ENCODE measurements around the gene PLA2G4E.

Gene PLA2G4E

DNA sequence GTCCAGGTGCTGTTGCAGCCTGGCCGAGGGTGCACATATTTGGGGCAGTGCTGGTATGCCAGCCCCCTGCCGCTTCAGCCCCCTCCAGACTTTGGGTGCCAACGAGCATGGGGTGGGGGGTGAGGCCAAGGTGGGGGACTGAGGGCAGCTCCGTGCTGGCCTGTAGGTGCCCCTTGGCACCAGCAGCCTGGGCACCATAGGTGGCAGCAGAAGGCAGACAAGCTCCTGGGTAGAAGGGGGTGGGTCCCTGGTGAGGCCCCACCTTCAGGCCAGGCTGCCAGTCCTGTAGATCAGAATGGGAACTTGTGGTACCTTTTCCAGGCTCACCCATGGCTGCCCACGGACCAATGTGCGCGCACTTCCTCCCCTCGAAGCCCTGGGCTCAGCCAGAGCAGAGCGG lies 16.1 kb upstream of the PLA2G4E start:
- TF ChIP-seq, protein P1, sequence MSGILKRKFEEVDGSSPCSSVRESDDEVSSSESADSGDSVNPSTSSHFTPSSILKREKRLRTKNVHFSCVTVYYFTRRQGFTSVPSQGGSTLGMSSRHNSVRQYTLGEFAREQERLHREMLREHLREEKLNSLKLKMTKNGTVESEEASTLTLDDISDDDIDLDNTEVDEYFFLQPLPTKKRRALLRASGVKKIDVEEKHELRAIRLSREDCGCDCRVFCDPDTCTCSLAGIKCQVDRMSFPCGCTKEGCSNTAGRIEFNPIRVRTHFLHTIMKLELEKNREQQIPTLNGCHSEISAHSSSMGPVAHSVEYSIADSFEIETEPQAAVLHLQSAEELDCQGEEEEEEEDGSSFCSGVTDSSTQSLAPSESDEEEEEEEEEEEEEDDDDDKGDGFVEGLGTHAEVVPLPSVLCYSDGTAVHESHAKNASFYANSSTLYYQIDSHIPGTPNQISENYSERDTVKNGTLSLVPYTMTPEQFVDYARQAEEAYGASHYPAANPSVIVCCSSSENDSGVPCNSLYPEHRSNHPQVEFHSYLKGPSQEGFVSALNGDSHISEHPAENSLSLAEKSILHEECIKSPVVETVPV (CRISPR knock-in tag; IDR thresholded peaks at IDR 0.05), result no peak
- TF ChIP-seq OSR1 (CRISPR knock-in tag; IDR thresholded peaks at IDR 0.05) (no peak), ZFP3 (CRISPR knock-in tag; IDR thresholded peaks at IDR 0.05) (no peak), ARNTL (CRISPR knock-in tag; IDR thresholded peaks at IDR 0.05; ENCODE audit: borderline replicate concordance, low read depth) (no peak), ISL1 (CRISPR knock-in tag; IDR thresholded peaks at IDR 0.05) (no peak), ZFP30 (CRISPR knock-in tag; IDR thresholded peaks at IDR 0.05) (no peak), RARB (CRISPR knock-in tag; IDR thresholded peaks at IDR 0.05) (no peak), ZNF70 (CRISPR knock-in tag; IDR thresholded peaks at IDR 0.05) (no peak), GLIS3 (CRISPR knock-in tag; IDR thresholded peaks at IDR 0.05) (no peak), ZNF8 (CRISPR knock-in tag; IDR thresholded peaks at IDR 0.05) (no peak), TOX (CRISPR knock-in tag; IDR thresholded peaks at IDR 0.05; ENCODE audit: borderline replicate concordance) (no peak)
- TF ChIP-seq, protein P2, sequence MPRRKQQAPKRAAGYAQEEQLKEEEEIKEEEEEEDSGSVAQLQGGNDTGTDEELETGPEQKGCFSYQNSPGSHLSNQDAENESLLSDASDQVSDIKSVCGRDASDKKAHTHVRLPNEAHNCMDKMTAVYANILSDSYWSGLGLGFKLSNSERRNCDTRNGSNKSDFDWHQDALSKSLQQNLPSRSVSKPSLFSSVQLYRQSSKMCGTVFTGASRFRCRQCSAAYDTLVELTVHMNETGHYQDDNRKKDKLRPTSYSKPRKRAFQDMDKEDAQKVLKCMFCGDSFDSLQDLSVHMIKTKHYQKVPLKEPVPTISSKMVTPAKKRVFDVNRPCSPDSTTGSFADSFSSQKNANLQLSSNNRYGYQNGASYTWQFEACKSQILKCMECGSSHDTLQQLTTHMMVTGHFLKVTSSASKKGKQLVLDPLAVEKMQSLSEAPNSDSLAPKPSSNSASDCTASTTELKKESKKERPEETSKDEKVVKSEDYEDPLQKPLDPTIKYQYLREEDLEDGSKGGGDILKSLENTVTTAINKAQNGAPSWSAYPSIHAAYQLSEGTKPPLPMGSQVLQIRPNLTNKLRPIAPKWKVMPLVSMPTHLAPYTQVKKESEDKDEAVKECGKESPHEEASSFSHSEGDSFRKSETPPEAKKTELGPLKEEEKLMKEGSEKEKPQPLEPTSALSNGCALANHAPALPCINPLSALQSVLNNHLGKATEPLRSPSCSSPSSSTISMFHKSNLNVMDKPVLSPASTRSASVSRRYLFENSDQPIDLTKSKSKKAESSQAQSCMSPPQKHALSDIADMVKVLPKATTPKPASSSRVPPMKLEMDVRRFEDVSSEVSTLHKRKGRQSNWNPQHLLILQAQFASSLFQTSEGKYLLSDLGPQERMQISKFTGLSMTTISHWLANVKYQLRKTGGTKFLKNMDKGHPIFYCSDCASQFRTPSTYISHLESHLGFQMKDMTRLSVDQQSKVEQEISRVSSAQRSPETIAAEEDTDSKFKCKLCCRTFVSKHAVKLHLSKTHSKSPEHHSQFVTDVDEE (CRISPR knock-in tag; IDR thresholded peaks at IDR 0.05), result no peak
- TF ChIP-seq, protein P3, sequence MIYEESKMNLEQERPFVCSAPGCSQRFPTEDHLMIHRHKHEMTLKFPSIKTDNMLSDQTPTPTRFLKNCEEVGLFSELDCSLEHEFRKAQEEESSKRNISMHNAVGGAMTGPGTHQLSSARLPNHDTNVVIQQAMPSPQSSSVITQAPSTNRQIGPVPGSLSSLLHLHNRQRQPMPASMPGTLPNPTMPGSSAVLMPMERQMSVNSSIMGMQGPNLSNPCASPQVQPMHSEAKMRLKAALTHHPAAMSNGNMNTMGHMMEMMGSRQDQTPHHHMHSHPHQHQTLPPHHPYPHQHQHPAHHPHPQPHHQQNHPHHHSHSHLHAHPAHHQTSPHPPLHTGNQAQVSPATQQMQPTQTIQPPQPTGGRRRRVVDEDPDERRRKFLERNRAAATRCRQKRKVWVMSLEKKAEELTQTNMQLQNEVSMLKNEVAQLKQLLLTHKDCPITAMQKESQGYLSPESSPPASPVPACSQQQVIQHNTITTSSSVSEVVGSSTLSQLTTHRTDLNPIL (CRISPR knock-in tag; IDR thresholded peaks at IDR 0.05; ENCODE audit: low read depth), result no peak
- ATAC-seq, result no peak

DNA sequence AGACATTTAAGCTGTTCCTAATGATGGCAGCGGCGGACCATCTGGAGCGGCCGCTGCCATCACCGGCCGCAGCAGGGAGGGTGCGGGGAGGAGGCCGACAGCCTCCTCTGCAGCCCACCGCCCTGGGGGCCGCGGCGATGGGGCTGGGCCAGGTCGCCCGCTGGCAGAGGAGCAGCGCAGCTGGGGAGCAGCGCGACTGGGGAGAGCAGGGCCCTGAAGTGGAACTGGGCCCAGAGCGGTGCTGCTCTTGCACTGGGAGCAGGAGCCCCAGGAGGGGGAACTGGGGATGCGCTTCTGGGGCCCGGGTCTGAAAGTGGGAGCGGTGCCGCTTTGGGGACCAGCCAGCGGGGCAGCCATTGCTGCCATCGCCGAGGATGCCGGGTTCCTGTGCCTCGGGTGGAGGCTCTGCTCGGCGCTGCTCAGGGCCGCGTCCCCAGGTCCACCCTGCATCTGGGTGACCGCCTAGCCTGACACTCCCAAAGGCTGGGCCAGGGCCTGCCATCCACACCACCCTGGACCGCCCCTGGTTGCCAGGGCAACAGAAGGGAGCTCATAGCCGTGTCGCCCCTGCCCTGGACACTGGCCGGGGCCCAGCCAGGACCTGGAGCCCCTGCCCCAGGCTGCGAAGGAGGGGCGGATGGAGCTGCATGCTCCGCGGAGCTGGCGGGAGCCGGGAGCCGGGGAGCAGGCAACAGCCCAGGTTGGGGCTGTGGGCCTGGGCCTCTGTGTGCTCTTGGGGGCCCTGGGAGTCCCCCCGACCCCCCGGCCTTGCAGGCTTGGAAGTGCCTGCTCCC lies 15.5 kb upstream of the PLA2G4E start:
- TF ChIP-seq ZNF8 (CRISPR knock-in tag; IDR thresholded peaks at IDR 0.05), result no peak
- TF ChIP-seq CSDC2 (CRISPR knock-in tag; IDR thresholded peaks at IDR 0.05), result no peak
- TF ChIP-seq BACH2 (CRISPR knock-in tag; IDR thresholded peaks at IDR 0.05; ENCODE audit: borderline replicate concordance), result no peak
- TF ChIP-seq ISL1 (CRISPR knock-in tag; IDR thresholded peaks at IDR 0.05), result no peak
- no peak for TF ChIP-seq ZC3H10 (CRISPR knock-in tag; IDR thresholded peaks at IDR 0.05)
- TF ChIP-seq RARB (CRISPR knock-in tag; IDR thresholded peaks at IDR 0.05), result no peak
- no peak for TF ChIP-seq GLIS3 (CRISPR knock-in tag; IDR thresholded peaks at IDR 0.05)
- TF ChIP-seq PPARA (CRISPR knock-in tag; IDR thresholded peaks at IDR 0.05; ENCODE audit: borderline replicate concordance), result no peak
- no peak for TF ChIP-seq ZNF70 (CRISPR knock-in tag; IDR thresholded peaks at IDR 0.05)
- TF ChIP-seq TCF4 (CRISPR knock-in tag; IDR thresholded peaks at IDR 0.05; ENCODE audit: borderline replicate concordance), result no peak
- TF ChIP-seq, protein P4, sequence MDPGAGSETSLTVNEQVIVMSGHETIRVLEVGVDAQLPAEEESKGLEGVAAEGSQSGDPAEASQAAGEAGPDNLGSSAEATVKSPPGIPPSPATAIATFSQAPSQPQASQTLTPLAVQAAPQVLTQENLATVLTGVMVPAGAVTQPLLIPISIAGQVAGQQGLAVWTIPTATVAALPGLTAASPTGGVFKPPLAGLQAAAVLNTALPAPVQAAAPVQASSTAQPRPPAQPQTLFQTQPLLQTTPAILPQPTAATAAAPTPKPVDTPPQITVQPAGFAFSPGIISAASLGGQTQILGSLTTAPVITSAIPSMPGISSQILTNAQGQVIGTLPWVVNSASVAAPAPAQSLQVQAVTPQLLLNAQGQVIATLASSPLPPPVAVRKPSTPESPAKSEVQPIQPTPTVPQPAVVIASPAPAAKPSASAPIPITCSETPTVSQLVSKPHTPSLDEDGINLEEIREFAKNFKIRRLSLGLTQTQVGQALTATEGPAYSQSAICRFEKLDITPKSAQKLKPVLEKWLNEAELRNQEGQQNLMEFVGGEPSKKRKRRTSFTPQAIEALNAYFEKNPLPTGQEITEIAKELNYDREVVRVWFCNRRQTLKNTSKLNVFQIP (CRISPR knock-in tag; IDR thresholded peaks at IDR 0.05; ENCODE audit: borderline replicate concordance, low read depth), result no peak
- TF ChIP-seq ZFP30 (CRISPR knock-in tag; IDR thresholded peaks at IDR 0.05), result no peak
- TF ChIP-seq, protein P5, sequence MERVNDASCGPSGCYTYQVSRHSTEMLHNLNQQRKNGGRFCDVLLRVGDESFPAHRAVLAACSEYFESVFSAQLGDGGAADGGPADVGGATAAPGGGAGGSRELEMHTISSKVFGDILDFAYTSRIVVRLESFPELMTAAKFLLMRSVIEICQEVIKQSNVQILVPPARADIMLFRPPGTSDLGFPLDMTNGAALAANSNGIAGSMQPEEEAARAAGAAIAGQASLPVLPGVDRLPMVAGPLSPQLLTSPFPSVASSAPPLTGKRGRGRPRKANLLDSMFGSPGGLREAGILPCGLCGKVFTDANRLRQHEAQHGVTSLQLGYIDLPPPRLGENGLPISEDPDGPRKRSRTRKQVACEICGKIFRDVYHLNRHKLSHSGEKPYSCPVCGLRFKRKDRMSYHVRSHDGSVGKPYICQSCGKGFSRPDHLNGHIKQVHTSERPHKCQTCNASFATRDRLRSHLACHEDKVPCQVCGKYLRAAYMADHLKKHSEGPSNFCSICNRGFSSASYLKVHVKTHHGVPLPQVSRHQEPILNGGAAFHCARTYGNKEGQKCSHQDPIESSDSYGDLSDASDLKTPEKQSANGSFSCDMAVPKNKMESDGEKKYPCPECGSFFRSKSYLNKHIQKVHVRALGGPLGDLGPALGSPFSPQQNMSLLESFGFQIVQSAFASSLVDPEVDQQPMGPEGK (CRISPR knock-in tag; IDR thresholded peaks at IDR 0.05; ENCODE audit: borderline replicate concordance), result no peak
- TF ChIP-seq, protein P3 (CRISPR knock-in tag; IDR thresholded peaks at IDR 0.05; ENCODE audit: low read depth), result no peak
- no peak for TF ChIP-seq OSR1 (CRISPR knock-in tag; IDR thresholded peaks at IDR 0.05)
- no peak for ATAC-seq
